Esophagus squamous epithelium (tissue), 5 donors: ENCODE measurements around the gene PKP1. TPM values are rescaled to one million over a fixed set of nuclear protein-coding genes. Genes with fewer than 3 reads are reported as not detected.

Experiments used
- DNase-seq: peaks from one replicate; lab custom pipeline; 2025; lab: John Stamatoyannopoulos, UW
- H3K27ac ChIP-seq, 4 donors: fragments of 200-600 bp; sonication (generic); one replicate each; pipeline ENCODE4 v1.5.1; 2016 to 2019; ENCODE audit warnings: mild to moderate bottlenecking in 1 of 4
- H3K27me3 ChIP-seq, 4 donors: fragments of 200-600 bp; sonication (generic); 1 replicate in 3 of 4; 2 replicates in 1 of 4; pipeline versions ENCODE4 v1.5.1 to v1.6.0; 2017 to 2021; ENCODE audit warnings: antibody characterized with exemption in 1 of 4
- H3K36me3 ChIP-seq, 3 donors: fragments of 200-600 bp; sonication (generic); one replicate each; pipeline ENCODE4 v1.5.1; 2016 to 2019
- H3K4me1 ChIP-seq, 3 donors: fragments of 200-600 bp; sonication (generic); one replicate each; pipeline ENCODE4 v1.5.1; 2017 to 2019
- H3K4me3 ChIP-seq, 4 donors: fragments of 200-600 bp; sonication (generic); 1 replicate in 3 of 4; 2 replicates in 1 of 4; pipeline ENCODE4 v1.5.1; 2016 to 2019; ENCODE audit warnings: mild to moderate bottlenecking in 2 of 4, moderate library complexity in 1 of 4
- H3K9me3 ChIP-seq, 3 donors: fragments of 200-600 bp; sonication (generic); one replicate each; pipeline ENCODE4 v1.5.1; 2016 to 2019
- POLR2A ChIP-seq, 4 donors: fragments of 450-650 bp; IDR thresholded peaks; one replicate each; pipeline ENCODE4 v1.6.1; 2017; ENCODE audit warnings: antibody characterized with exemption in 4 of 4, mild to moderate bottlenecking in 4 of 4, moderate library complexity in 3 of 4
- WGBS, 2 donors: methylation state at CpG; one replicate each; pipeline ENCODE4 v1.1.5; 2018; 5-methylcytosine and 5-hydroxymethylcytosine counted together
- intact Hi-C: fragments of 100-400 bp; cut with DNase I; formaldehyde crosslinking; loops from one replicate; pipeline ENCODE4 v1.15.0; 2022
- total RNA-seq, 4 donors: library from RNA; depleted of rRNA; stranded (reverse); fragments of >200 nt; gene quantifications; one replicate each; pipeline ENCODE4 v1.1.0, GENCODE V29; 2016
- TF ChIP-seq, protein P1 (sequence below), 6 experiments: fragments of 450-650 bp in 4 of 6; fragments of 200-600 bp in 2 of 6; sonication (generic) in 2 of 6; IDR thresholded peaks; one replicate each; pipeline ENCODE4 v1.5.1; 2016 to 2019; ENCODE audit warnings: antibody characterized with exemption in 6 of 6, mild to moderate bottlenecking in 4 of 6, moderate library complexity in 4 of 6
- donor health status: DM: yes; HTN: yes; CAD: no.

Gene PKP1
- total RNA-seq, 4 donors from 2014 or later, result 263 to 706 (median 410) TPM

DNA sequence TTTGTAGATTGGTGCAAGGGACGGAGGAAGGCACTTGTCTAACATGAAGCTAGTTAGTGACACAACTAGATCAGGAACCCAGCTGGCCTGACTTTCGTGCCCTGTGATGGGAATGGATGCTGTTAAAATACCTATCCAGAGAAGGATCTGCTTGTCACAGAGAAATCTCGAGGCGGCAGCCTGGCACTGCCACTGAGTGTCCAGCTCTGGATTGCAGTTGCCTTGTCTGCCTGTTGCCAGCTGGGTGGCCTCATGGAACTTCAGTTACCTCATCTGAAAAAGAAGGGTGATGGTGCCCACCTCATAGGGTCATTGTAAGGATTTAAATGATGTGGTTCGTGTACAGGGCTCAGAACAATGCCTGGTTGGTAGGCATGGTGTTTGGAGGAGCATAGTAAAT, 2.4 kb upstream of the PKP1 start:
- DNase-seq, result no peak
- TF ChIP-seq, protein P1, sequence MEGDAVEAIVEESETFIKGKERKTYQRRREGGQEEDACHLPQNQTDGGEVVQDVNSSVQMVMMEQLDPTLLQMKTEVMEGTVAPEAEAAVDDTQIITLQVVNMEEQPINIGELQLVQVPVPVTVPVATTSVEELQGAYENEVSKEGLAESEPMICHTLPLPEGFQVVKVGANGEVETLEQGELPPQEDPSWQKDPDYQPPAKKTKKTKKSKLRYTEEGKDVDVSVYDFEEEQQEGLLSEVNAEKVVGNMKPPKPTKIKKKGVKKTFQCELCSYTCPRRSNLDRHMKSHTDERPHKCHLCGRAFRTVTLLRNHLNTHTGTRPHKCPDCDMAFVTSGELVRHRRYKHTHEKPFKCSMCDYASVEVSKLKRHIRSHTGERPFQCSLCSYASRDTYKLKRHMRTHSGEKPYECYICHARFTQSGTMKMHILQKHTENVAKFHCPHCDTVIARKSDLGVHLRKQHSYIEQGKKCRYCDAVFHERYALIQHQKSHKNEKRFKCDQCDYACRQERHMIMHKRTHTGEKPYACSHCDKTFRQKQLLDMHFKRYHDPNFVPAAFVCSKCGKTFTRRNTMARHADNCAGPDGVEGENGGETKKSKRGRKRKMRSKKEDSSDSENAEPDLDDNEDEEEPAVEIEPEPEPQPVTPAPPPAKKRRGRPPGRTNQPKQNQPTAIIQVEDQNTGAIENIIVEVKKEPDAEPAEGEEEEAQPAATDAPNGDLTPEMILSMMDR (IDR thresholded peaks at IDR 0.05), result no peak
- TF ChIP-seq POLR2A (IDR thresholded peaks at IDR 0.05), result no peak
- Histone ChIP-seq H3K9me3 (no peaks in the 10 kb centered on the region), H3K27ac (peak overlapping the region in 1 of 4 donors; percentile 38), H3K4me3 (no peak overlapping the region), H3K27me3 (peaks cover 0 to 51% (median 0%) of the 10 kb centered on the region in 4 donors), H3K4me1 (peaks cover 14 to 71% (median 17%) of the 10 kb centered on the region in 3 donors), H3K36me3 (peaks cover 0 to 2% (median 0%) of the 10 kb centered on the region in 3 donors)
- intact Hi-C loops, result no loop called here
- 58 to 72% methylated on average over 5 of the region's 5 CpGs for WGBS, 2 donors

DNA sequence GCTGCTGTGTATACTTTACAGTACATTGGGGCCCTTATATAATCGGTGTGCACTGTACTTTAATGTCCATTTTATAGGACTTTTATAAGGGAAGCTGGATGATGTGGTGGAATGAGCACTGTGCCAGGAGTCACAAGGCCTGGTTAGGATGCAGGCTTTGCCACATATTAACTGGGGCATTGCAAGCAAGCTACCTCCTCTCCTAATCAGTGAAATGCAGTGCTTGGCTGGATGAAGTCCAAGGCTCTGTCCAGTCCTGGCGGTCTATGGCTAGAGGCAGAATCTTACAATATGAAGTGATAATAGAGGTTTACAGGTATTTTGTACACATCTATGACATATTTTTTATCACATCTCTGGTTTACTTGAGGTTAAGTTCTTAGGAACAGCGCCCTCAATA, 1.7 kb upstream of the PKP1 start:
- 95 to 96% methylated on average over 3 of the region's 3 CpGs for WGBS, 2 donors
- Histone ChIP-seq H3K4me1 (peaks cover 7 to 66% (median 10%) of the 10 kb centered on the region in 3 donors), H3K27me3 (peaks cover 0 to 56% (median 0%) of the 10 kb centered on the region in 4 donors), H3K36me3 (peaks cover 0 to 9% (median 2%) of the 10 kb centered on the region in 3 donors), H3K9me3 (no peaks in the 10 kb centered on the region), H3K4me3 (no peak overlapping the region), H3K27ac (no peak overlapping the region)
- intact Hi-C loops, result no loop called here
- no peak for TF ChIP-seq POLR2A (IDR thresholded peaks at IDR 0.05)
- TF ChIP-seq, protein P1 (IDR thresholded peaks at IDR 0.05), result no peak
- no peak for DNase-seq

DNA sequence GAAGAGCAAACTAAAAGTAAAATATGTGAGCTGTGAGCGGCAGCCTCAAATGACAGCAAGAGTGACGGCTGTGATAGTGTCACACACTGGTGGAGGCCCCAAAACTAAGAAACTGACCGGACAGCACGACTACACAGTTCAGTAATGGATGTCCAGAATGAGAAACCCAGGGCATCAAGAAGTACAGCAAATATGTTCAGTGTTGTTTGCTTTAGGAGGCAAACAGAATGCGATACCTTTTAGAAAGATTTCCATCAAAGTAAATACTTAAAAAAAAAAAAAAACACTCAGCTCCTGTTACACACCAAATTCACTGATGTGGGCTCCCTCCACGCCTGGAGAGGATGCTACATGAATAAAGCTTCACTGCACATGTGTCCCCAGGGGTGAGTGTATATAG, 1.1 kb upstream of the PKP1 start:
- no peak for DNase-seq
- intact Hi-C loops, result no loop called here
- Histone ChIP-seq H3K36me3 (peaks cover 0 to 9% (median 7%) of the 10 kb centered on the region in 3 donors), H3K27ac (peak overlapping the region in 3 of 4 donors; percentile 96 to 97 (median 96)), H3K27me3 (peaks cover 0 to 56% (median 0%) of the 10 kb centered on the region in 4 donors), H3K4me3 (no peak overlapping the region), H3K4me1 (peaks cover 3 to 64% (median 5%) of the 10 kb centered on the region in 3 donors), H3K9me3 (no peaks in the 10 kb centered on the region)
- TF ChIP-seq, protein P1 (IDR thresholded peaks at IDR 0.05), result no peak
- TF ChIP-seq POLR2A (IDR thresholded peaks at IDR 0.05), result no peak
- 85 to 90% methylated on average over 6 of the region's 6 CpGs for WGBS, 2 donors

DNA sequence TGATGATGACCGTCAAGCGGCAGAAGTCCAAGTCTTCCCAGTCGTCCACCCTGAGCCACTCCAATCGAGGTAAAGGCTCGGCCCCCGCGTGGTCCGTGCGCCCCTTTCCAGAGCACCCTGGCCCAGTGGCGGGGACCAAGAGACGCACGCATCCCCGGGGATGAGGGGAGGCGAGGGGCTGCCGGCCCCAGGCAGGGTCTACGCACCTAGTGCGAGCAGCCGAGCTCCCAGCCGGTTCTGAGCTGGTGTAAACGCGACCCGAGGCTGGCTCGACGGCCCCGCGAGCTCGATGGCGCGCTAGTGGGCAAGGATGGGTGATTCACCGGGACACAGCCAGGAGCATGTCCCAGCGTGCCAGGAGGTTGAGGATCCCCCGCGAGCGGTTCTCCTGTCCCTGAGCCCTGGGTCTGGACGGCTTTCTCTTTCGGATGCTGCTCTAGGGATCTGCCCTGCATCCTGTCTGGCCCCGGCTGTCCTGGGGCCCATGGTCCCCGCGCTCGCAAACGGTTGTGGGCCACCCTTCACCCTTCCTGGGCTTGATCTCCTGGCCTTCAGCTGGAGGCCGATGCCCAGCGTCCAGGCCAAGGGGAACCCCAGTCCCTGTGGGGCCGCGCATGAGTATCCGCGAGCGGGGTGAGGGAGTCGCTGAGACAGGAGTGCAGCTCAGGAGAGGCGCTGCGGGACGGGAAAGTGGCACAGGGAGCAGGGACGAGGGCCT, 689 bp downstream of the PKP1 start:
- intact Hi-C loops, result no loop called here
- DNase-seq, result no peak

More for the DNA sequence above, 689 bp downstream of the PKP1 start:
- Histone ChIP-seq H3K27ac (peak overlapping the region; percentile 82 to 97 (median 96)), H3K4me3 (peak overlapping the region; percentile 54 to 79 (median 70)), H3K27me3 (peaks cover 0 to 56% (median 0%) of the 10 kb centered on the region in 4 donors), H3K4me1 (peaks cover 1 to 69% (median 5%) of the 10 kb centered on the region in 3 donors), H3K9me3 (no peaks in the 10 kb centered on the region), H3K36me3 (peaks cover 0 to 20% (median 13%) of the 10 kb centered on the region in 3 donors)
- TF ChIP-seq, protein P1 (IDR thresholded peaks at IDR 0.05), result no peak
- no peak for TF ChIP-seq POLR2A (IDR thresholded peaks at IDR 0.05)
- 11 to 36% methylated on average over 10 to 17 of the region's 53 CpGs for WGBS, 2 donors
